HEK293 (cell line): ENCODE measurements around the gene SNTG2.

ENCODE experiments used
- CTCF ChIA-PET: fragments of 350-600 bp; formaldehyde crosslinking; extraction: SDS; loops from one replicate; lab custom pipeline; 2021; ENCODE audit warnings: antibody characterized with exemption; lab: Yijun Ruan, JAX
- POLR2A ChIA-PET: fragments of 300-600 bp; formaldehyde crosslinking; extraction: SDS; loops from one replicate; lab custom pipeline; 2020; ENCODE audit warnings: antibody characterized with exemption, inconsistent platforms; lab: Yijun Ruan, JAX
- H3K27ac ChIP-seq: fragments of 200-500 bp; sonication (Bioruptor generic); 2 replicates; pipeline ENCODE4 v1.5.1; 2014; ENCODE audit warnings: low read depth, low read length, control low read depth, inconsistent platforms; ENCODE audit errors: extremely low read depth
- H3K36me3 ChIP-seq, 2 experiments: fragments of 200-500 bp in 1 of 2; sonication (Bioruptor generic) in 1 of 2; 1 replicate in 1 of 2; 2 replicates in 1 of 2; pipeline ENCODE4 v1.5.1; 2014 to 2017; ENCODE audit warnings: inconsistent platforms in 2 of 2, low read length in 2 of 2; ENCODE audit not compliant: control insufficient read depth in 2 of 2, insufficient read depth in 1 of 2
- H3K4me1 ChIP-seq: fragments of 200-500 bp; sonication (Bioruptor generic); 2 replicates; pipeline ENCODE4 v1.5.1; 2014; ENCODE audit warnings: mild to moderate bottlenecking, low read length, inconsistent platforms; ENCODE audit not compliant: control insufficient read depth, insufficient read depth
- H3K4me3 ChIP-seq: 2 replicates; pipeline ENCODE4 v1.5.1; 2011; ENCODE audit warnings: low read depth, mild to moderate bottlenecking, control low read depth, low read length, moderate library complexity
- H3K9me3 ChIP-seq: fragments of 200-500 bp; sonication (Bioruptor generic); 2 replicates; pipeline ENCODE4 v1.5.1; 2014; ENCODE audit warnings: low read depth, low read length, inconsistent platforms; ENCODE audit not compliant: control insufficient read depth, insufficient read depth
- AEBP2 ChIP-seq: fragments of 450-650 bp; formaldehyde crosslinking; IDR thresholded peaks from 2 replicates; pipeline ENCODE4 v1.5.1; 2016; ENCODE audit warnings: missing biosample characterization, missing genetic modification characterization, borderline replicate concordance
- BCL11A ChIP-seq: fragments of 450-650 bp; formaldehyde crosslinking; IDR thresholded peaks from 2 replicates; pipeline ENCODE4 v1.5.1; 2016; ENCODE audit warnings: low read depth, missing biosample characterization, missing genetic modification characterization
- GLI4 ChIP-seq: fragments of 450-650 bp; formaldehyde crosslinking; IDR thresholded peaks from 2 replicates; pipeline ENCODE4 v1.5.1; 2016; ENCODE audit warnings: missing biosample characterization, missing genetic modification characterization
- KLF1 ChIP-seq: fragments of 450-650 bp; formaldehyde crosslinking; IDR thresholded peaks from 2 replicates; pipeline ENCODE4 v1.5.1; 2016; ENCODE audit warnings: missing biosample characterization, missing genetic modification characterization
- OVOL3 ChIP-seq: fragments of 450-650 bp; formaldehyde crosslinking; IDR thresholded peaks from 2 replicates; pipeline ENCODE4 v1.5.1; 2016; ENCODE audit warnings: missing biosample characterization, missing genetic modification characterization
- PRDM4 ChIP-seq: fragments of 450-650 bp; formaldehyde crosslinking; IDR thresholded peaks from 2 replicates; pipeline ENCODE4 v1.5.1; 2017; ENCODE audit warnings: missing biosample characterization, missing genetic modification characterization
- SP3 ChIP-seq: fragments of 450-650 bp; formaldehyde crosslinking; IDR thresholded peaks from 2 replicates; pipeline ENCODE4 v1.5.1; 2016; ENCODE audit warnings: missing biosample characterization, missing genetic modification characterization
- ZBTB26 ChIP-seq: fragments of 450-650 bp; formaldehyde crosslinking; optimal IDR thresholded peaks from 2 replicates; pipeline ENCODE3; 2016; ENCODE audit warnings: missing biosample characterization, mild to moderate bottlenecking, missing genetic modification characterization
- ZNF202 ChIP-seq: fragments of 450-650 bp; formaldehyde crosslinking; IDR thresholded peaks from 2 replicates; pipeline ENCODE4 v1.5.1; 2016; ENCODE audit warnings: missing biosample characterization, missing genetic modification characterization, borderline replicate concordance
- ZNF248 ChIP-seq: fragments of 450-650 bp; formaldehyde crosslinking; IDR thresholded peaks from 2 replicates; pipeline ENCODE4 v1.5.1; 2017; ENCODE audit warnings: missing biosample characterization, missing genetic modification characterization
- ZNF398 ChIP-seq: fragments of 450-650 bp; formaldehyde crosslinking; IDR thresholded peaks from 2 replicates; pipeline ENCODE4 v1.5.1; 2017; ENCODE audit warnings: missing biosample characterization, missing genetic modification characterization
- ZNF600 ChIP-seq: fragments of 450-650 bp; formaldehyde crosslinking; IDR thresholded peaks from 2 replicates; pipeline ENCODE4 v1.5.1; 2016; ENCODE audit warnings: missing biosample characterization, missing genetic modification characterization
- ZNF626 ChIP-seq: fragments of 450-650 bp; sonication (Bioruptor Pico); formaldehyde crosslinking; IDR thresholded peaks from 2 replicates; pipeline ENCODE4 v1.5.1; 2018; ENCODE audit warnings: missing biosample characterization, missing genetic modification characterization, inconsistent platforms
- ZNF639 ChIP-seq: fragments of 450-650 bp; formaldehyde crosslinking; IDR thresholded peaks from 2 replicates; pipeline ENCODE4 v1.5.1; 2016; ENCODE audit warnings: missing biosample characterization, missing genetic modification characterization
- TF ChIP-seq, protein P1 (sequence below): fragments of 450-650 bp; formaldehyde crosslinking; IDR thresholded peaks from 2 replicates; pipeline ENCODE4 v1.5.1; 2016; ENCODE audit warnings: missing biosample characterization, missing genetic modification characterization

The SNTG2 gene

DNA sequence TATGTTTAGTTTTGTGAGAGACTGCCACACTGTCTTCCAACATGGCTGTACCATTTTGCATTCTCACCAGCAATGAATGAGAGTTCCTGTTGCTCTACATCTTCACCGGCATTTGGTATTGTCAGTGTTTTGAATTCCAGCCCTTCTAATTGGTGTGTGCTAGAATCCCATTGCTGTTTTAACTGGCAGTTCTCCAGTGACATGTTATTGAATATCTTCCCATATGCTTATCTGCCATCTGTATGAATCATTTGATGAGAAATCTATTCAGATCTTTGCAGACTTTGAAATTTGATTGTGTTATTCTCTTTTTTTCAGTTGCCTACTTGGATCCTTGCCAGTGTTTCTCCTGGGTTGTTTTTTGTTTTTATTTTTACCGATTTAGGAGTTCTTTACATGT lies 99.0 kb downstream of the SNTG2 start:
- ChIA-PET CTCF (interaction anchor here (0.7 kb wide), 1 partner anchor 344 kb away, joined by 5 read pairs; no protein-coding TSS in a partner anchor), POLR2A (no interaction called here)
- Histone ChIP-seq H3K9me3 (no peaks in the 10 kb centered on the region), H3K36me3 (no peaks in the 10 kb centered on the region), H3K4me3 (no peak overlapping the region), H3K27ac (no peak overlapping the region), H3K4me1 (no peaks in the 10 kb centered on the region)
- TF ChIP-seq ZNF202 (tag by site-specific recombination) (no peak), ZNF639 (tag by site-specific recombination) (no peak), PRDM4 (no peak), ZNF600 (tag by site-specific recombination) (no peak), AEBP2 (no peak), ZNF626 (no peak), ZBTB26 (tag by site-specific recombination) (no peak), ZNF248 (tag by site-specific recombination) (no peak), SP3 (tag by site-specific recombination) (no peak), BCL11A (no peak), OVOL3 (no peak), ZNF398 (no peak), KLF1 (tag by site-specific recombination) (no peak)
- TF ChIP-seq, protein P1, sequence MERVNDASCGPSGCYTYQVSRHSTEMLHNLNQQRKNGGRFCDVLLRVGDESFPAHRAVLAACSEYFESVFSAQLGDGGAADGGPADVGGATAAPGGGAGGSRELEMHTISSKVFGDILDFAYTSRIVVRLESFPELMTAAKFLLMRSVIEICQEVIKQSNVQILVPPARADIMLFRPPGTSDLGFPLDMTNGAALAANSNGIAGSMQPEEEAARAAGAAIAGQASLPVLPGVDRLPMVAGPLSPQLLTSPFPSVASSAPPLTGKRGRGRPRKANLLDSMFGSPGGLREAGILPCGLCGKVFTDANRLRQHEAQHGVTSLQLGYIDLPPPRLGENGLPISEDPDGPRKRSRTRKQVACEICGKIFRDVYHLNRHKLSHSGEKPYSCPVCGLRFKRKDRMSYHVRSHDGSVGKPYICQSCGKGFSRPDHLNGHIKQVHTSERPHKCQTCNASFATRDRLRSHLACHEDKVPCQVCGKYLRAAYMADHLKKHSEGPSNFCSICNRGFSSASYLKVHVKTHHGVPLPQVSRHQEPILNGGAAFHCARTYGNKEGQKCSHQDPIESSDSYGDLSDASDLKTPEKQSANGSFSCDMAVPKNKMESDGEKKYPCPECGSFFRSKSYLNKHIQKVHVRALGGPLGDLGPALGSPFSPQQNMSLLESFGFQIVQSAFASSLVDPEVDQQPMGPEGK (tag by site-specific recombination) = no peak
- TF ChIP-seq, all 188 proteins: peak for 0

- no peak for TF ChIP-seq ZNF248 (tag by site-specific recombination)
- no peak for TF ChIP-seq GLI4 (tag by site-specific recombination)
- Histone ChIP-seq H3K9me3 (no peaks in the 10 kb centered on the region), H3K36me3 (no peaks in the 10 kb centered on the region), H3K4me1 (no peaks in the 10 kb centered on the region), H3K27ac (no peak overlapping the region), H3K4me3 (no peak overlapping the region)
- POLR2A ChIA-PET = no interaction called here
- CTCF ChIA-PET = interaction anchor here (0.6 to 1.0 kb wide), 4 partner anchors 12 to 718 kb away, joined by 3 to 5 read pairs (median 4); no protein-coding TSS in a partner anchor
These were observed 100.4 kb downstream of the SNTG2 start for GRCh38 chr2:1051075-1051474.
